Measurements from ENCODE around the gene GNAS.
"Not testable (repeated sequence)": the region's sequence is repeated elsewhere in the genome, so short reads cannot be mapped to it uniquely, and the experiment has no call there.

GRCh38 chr20:58947797-58948388 is 95.4 kb downstream of the GNAS start:
- not testable (repeated sequence) for TF ChIP-seq ZNF274 (IDR thresholded peaks at IDR 0.05; ENCODE audit: low read depth, low read length); YY1 (IDR thresholded peaks at IDR 0.05; ENCODE audit: insufficient read depth, insufficient read length)

All from NT2/D1 (cell line).